ENCODE data around the gene CPT1A. TPM values are rescaled to one million over a fixed set of nuclear protein-coding genes. Genes with fewer than 3 reads are reported as not detected.

CPT1A gene
- total RNA-seq, 2 donors from 2014 or later: 23.0 to 41.3 TPM

DNA sequence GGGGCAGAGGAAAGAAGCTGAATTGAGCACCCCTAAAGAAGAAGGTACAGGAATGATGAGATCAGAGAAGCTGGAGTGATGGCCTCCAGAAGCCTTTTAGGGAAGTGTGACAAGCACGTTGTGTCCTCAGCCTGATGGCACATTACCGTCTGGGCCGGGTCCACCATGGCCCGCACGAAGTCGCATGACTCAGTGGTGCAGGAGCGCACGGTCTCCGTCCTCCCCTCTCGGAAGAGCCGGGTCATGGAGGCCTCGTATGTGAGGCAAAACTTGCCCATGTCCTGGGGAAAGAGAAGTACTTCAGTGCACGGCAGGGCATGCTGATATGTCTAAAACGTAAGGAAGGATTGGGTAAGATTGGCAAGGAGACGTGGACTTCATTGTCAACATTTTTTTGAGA, 79.2 kb downstream of the CPT1A start:
- H3K9me3 Mint-ChIP-seq: no peaks in the 10 kb centered on the region
- peaks cover 0 to 4% of the 10 kb centered on the region in 2 donors for H3K36me3 Mint-ChIP-seq
- DNase-seq (ENCODE audit: low spot score in 2 of 2): no peak
- H3K27ac Mint-ChIP-seq: no peak overlapping the region
- ATAC-seq: no peak

DNA sequence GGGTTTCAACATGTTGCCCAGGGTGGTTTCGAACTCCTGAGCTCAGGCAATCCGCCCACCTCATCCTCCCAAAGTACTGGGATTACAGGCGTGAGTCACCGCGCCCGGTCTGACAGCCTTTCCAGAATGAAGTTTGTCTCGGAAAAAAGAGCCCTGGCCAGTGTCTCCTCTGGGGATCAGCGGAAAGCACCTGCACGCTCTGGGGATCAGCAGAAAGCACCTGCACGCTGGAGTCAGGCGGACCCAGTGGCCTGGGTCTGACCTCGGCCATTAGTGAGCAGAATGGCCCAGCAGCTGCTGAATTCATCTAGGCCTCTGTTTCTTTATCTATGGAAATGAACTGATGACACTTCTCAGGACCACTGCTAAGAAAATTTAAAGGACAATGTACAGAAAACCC, 79.9 kb downstream of the CPT1A start:
- ATAC-seq (no peak), DNase-seq (ENCODE audit: low spot score in 2 of 2) (no peak)
- H3K9me3 Mint-ChIP-seq: no peaks in the 10 kb centered on the region
- H3K36me3 Mint-ChIP-seq: peaks cover 0 to 4% of the 10 kb centered on the region in 2 donors
- H3K27ac Mint-ChIP-seq: no peak overlapping the region

DNA sequence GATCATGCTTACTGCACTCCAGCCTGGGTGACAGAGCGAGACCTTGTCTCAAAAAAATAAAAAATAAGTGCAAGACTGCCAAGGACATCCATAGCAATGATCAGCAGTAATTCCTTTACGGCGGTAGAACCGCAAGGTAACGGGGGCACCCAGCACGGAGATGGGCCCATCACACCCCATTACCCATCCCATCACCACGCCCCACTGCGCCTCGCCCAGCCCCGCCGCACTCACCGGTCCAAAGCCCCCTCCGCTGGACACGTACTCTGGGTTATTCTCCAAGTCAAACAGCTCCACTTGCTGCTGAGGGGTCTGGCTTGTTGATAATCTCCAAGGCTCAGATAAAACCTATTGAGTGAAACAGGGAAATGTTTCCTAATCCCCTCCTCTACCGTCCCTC, 81.7 kb downstream of the CPT1A start:
- no peaks in the 10 kb centered on the region for H3K9me3 Mint-ChIP-seq
- ATAC-seq (no peak), DNase-seq (ENCODE audit: low spot score in 2 of 2) (no peak)
- no peak overlapping the region for H3K27ac Mint-ChIP-seq
- H3K36me3 Mint-ChIP-seq: peaks cover 0 to 4% of the 10 kb centered on the region in 2 donors

DNA sequence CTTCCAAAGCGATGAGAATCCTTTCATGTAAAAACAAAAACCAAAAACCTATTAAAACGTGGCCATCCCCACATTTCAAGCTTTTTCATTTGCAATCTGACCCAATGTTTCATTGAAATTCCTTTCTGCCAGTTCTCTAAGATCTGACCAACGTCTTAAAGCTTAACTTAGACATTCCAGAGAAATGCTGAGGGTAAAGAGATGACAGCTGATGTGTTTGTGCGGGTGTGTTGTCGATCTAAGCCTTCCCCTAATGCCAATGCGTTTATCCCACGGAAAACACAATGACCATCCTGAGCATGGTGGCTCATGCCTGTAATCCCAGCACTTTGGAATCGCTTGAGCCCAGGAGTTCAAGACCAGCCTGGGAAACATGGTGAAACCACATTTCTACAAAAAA, 84.0 kb downstream of the CPT1A start:
- Mint-ChIP-seq H3K27ac (no peak overlapping the region), H3K36me3 (peaks cover 0 to 4% of the 10 kb centered on the region in 2 donors), H3K9me3 (no peaks in the 10 kb centered on the region)
- DNase-seq (ENCODE audit: low spot score in 2 of 2) (no peak), ATAC-seq (no peak)

DNA sequence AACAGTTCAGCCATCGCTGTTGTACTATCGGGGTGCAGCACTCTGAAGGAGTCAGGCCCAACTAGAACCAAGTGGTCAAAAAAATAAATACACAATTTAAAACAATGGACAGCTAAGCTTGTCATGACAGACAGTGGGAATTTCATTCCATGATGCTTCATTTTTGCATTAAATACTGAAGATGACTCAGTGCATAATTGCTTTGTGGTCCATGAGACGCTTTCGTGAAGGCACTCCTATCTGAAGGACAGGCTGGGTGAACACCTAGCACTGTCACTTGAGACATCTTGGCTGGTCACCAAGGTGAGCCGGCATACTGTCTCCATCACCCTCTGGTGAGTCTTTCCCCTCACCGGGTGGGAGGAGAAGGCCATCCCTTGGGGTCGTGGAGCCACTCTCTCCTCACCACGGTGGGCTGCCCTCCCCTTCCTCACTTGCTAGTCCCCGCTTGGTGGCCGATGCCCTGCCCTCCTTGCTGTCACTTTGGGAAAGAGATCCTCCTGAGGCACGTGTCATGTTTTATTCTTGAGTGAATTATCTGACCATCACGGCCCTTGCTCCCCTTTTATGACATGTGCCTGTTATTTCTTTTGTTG, 85.4 kb downstream of the CPT1A start:
- Mint-ChIP-seq H3K9me3 (no peaks in the 10 kb centered on the region), H3K36me3 (peaks cover 0 to 2% of the 10 kb centered on the region in 2 donors), H3K27ac (no peak overlapping the region)
- no peak for DNase-seq (ENCODE audit: low spot score in 2 of 2)
- no peak for ATAC-seq

DNA sequence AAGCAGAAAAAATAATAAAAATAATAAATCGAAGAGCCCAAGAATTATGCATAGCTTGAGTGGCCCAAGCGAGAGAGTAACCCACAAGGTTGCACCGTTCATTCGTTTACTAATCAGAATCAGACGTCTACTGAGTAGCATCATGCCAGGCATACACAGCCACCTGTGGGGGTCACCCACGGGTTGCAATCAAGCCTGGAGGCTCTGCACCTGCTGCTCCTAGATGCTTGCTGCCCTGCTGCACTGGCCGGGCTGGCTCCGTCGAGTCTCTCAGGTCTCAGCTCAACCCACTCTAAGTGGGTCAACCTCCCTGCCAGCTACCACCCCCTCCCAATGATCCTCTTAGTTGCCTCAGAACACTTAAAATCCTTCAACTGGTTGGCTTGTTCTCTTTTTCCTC, 88.4 kb downstream of the CPT1A start:
- no peak overlapping the region for H3K27ac Mint-ChIP-seq
- no peaks in the 10 kb centered on the region for H3K36me3 Mint-ChIP-seq
- ATAC-seq (no peak), DNase-seq (ENCODE audit: low spot score in 2 of 2) (no peak)
- H3K9me3 Mint-ChIP-seq: no peaks in the 10 kb centered on the region

DNA sequence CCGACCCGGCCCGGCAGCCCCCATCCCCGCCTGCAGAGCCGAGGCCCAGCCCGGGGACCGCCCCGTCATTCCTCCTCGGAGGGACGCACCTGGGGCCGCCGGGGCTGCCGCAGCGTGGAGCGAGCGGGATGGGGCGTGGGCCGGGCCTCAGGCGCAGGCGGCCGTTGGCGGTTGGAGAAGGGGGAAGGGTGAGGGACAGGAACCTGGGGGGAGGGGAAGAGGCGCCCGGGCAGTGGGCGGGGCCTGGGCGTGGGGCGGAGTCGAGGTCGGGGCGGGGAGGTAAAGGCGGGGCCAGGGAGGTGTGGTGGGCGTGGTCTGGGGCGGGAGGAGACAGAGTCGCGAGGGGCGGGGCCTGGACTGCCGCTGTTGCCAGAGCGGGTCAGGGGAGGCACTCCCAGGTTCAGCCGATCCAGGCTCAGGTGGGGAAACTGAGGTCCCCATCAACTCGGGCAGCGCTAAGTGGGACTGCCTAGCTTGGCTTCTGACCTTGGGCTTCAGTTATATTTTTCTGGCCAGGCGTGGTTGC, 90.3 kb downstream of the CPT1A start, which contains the start of gene TESMIN:
Gene TESMIN (minus strand): TSS at position 190 of the 526 bp plus-strand sequence. CDS start 860 bp downstream, outside the sequence.
- no peaks in the 10 kb centered on the region for H3K9me3 Mint-ChIP-seq
- peak within 1 kb of the TSS in 1 of 2 donors; percentile 89 for H3K27ac Mint-ChIP-seq
- DNase-seq (ENCODE audit: low spot score in 2 of 2) (peak; percentile 88 to 96), ATAC-seq (peak; percentile 91 to 95)
- H3K36me3 Mint-ChIP-seq: no peaks in the 10 kb centered on the region

DNA sequence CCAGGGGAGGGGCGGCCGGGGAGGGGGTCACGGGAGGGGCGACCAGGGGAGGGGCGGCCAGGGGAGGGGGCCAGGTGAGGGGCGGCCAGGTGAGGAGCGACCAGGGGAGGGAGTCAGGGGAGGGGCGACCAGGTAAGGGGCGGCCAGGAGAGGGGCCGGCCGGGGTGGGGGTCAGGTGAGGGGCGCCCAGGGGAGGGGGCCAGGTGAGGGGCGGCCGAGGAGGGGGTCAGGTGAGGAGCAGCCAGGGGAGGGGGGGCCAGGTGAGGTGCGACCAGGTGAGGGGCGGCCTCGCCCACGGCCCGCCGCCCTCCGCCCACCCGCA, 90.8 kb downstream of the CPT1A start:
- H3K27ac Mint-ChIP-seq: no peak overlapping the region
- H3K9me3 Mint-ChIP-seq: no peaks in the 10 kb centered on the region
- no peak for DNase-seq (ENCODE audit: low spot score in 2 of 2)
- no peaks in the 10 kb centered on the region for H3K36me3 Mint-ChIP-seq
- no peak for ATAC-seq

DNA sequence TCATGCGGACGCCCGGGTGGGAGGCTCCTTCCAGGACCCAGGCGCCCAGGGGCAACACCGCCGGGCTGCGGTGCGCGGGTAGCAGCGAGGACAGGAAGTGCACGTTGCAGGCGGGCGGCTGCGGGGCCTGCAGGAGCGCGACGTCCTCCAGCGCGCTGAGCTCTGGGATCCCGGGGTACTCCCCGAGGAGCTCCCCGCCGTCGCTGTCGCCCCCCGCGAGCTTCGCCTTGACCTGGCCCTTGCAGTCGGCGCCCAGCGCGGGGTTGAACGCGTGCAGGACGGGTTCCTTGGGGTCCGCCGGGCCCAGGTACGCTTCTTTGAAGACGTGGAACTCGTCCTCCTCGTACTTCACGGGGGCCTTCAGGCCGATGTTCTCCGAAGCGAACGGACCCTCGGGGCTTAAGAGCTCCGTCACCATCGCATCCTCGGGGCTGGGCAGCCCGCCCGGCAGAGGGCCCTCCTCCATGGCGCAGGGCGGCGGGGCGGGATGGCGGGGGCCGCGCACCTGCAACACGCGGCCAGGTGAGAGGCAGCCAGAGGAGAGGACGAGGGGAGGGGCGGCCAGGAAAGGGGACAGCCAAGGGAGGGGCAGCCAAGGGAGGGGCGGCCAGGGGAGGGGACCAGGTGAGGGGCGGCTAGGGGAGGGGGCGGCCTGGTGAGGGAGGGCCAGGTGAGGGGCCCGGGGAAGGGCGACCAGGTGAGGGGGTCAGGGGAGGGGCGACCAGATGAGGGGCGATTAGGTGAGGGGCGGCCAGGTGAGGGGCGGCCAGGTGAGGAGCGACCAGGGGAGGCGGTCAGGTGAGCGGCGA, 91.3 kb downstream of the CPT1A start:
- ATAC-seq: no peak
- no peaks in the 10 kb centered on the region for H3K36me3 Mint-ChIP-seq
- no peaks in the 10 kb centered on the region for H3K9me3 Mint-ChIP-seq
- H3K27ac Mint-ChIP-seq: no peak overlapping the region
- DNase-seq (ENCODE audit: low spot score in 2 of 2): peak; percentile 4 to 55

DNA sequence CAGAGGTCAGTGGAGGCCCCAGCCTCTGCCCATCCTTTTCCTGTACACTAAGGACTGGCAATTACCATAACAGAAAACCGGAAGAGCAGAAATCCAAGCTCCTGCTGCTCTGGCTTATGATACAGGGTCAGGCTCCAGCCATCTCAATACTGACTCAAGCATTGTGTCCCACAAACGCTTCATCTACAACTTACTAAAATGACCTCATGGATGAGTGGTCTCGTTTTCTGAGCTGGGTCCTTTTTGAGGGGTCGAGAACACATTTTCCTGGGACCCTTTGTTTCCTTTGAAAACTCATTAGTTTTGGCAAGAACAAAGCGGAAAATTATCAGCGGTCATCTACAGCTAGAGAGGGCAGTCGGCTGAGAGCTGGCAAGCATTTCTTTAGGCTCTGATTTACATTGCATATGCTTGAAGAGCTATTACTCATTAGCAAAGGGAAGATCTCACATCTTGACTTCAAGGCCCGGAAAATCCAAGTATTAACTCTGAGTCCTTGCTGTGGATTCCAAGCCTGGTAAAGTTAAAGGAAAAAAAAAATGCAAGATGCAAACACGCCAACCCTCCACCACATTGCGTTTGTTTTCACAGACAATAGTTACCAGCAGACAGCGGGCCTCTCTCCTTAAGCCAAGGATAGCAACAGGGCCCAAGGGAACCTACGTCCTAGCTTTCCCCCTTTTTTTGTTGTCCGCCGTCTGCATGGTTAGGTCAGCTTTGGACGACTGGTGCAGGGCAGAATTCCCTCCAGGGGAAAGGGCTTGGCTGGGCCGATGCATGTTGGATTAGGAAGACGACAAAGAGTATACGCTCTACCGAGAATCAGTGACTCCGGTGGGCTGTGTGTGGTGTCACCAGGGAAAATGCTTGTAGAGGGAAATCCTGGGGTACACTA, 92.2 kb downstream of the CPT1A start:
- no peak overlapping the region for H3K27ac Mint-ChIP-seq
- no peak for ATAC-seq
- no peaks in the 10 kb centered on the region for H3K36me3 Mint-ChIP-seq
- no peak for DNase-seq (ENCODE audit: low spot score in 2 of 2)
- H3K9me3 Mint-ChIP-seq: no peaks in the 10 kb centered on the region

DNA sequence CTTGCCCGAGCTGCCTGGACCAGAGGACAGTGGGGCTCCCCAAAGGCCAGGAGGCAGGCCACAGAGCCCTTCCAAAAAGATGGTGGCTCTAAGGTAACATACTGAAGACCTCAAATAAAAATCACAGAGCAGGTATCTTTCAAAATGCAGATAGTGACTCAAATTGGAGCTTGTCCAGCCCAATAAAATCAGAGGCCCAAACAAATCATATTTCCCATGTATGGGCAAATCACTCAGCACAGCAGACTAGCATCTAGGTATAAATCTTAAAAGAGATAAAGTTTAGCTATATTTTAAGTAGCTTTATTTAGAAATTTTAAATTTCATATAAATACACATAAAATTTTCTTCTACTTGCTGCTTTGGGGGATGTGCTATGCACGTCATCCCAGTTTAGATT, 93.7 kb downstream of the CPT1A start:
- no peak overlapping the region for H3K27ac Mint-ChIP-seq
- H3K9me3 Mint-ChIP-seq: no peaks in the 10 kb centered on the region
- no peaks in the 10 kb centered on the region for H3K36me3 Mint-ChIP-seq
- ATAC-seq: no peak
- no peak for DNase-seq (ENCODE audit: low spot score in 2 of 2)

DNA sequence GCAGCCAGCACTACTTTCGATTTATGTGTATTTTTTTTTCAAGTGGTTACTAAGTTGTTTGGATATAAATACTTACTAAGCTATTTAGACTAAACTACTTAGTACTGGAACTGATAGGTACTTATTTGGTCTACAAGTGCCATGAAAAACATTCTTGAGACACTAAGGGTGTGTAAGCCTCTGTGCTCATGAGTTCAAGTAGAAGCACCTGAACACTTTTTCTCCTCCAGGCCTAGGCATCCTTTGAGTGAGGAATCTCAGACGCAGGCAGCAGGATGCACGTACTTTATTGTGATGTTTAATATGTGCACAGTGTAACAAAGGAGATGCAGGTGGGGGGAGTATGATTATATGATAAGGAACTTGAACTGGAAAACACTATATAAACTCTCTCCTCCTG, 98.2 kb downstream of the CPT1A start:
- no peak for DNase-seq (ENCODE audit: low spot score in 2 of 2)
- H3K36me3 Mint-ChIP-seq: no peaks in the 10 kb centered on the region

DNA sequence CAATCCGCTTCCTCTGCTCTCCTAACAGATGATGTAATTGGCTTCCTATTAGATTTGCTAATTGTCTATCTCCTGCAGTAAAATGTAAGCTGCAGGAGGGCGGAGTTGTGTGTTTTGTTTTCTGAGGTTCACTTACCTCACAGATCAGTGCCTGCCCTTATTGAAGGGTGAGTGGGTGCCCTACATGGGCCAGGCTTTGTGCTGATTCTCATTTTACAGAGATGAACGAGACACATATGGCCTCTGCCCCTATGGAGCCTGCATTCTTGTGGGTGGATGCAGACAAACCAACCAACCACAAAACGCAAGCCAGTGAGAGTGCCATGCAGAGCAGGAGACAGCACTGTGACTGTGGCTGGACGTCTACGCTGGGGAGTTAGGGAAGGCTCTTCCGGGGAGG, 100.3 kb downstream of the CPT1A start:
- DNase-seq (ENCODE audit: low spot score in 2 of 2): no peak
- ATAC-seq: no peak
- H3K9me3 Mint-ChIP-seq: no peaks in the 10 kb centered on the region

More for the DNA sequence above, 98.2 kb downstream of the CPT1A start:
- ATAC-seq: no peak
- H3K27ac Mint-ChIP-seq: no peak overlapping the region
- H3K9me3 Mint-ChIP-seq: no peaks in the 10 kb centered on the region

DNA sequence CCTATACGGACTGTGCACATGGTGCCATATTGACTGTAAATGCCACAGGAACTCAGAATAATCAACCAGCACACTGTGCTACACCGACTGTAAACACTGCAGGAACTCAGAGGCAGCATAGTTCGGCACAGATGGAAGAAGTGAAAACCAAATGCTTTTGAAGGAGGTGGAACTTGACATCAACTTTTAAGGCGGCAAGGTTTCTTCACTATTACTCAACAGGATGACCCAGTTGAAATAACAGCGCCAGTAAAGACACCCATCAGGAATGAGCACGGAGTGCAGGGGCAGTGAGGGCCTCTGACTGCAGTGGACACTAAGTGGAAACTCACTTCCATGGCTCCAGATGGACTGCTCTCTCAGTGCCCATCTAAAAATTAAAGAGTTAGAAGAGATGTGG, 106.1 kb downstream of the CPT1A start:
- no peak for DNase-seq (ENCODE audit: low spot score in 2 of 2)
- ATAC-seq: no peak
- Mint-ChIP-seq H3K27ac (no peak overlapping the region), H3K36me3 (no peaks in the 10 kb centered on the region), H3K9me3 (no peaks in the 10 kb centered on the region)

More for the DNA sequence above, 100.3 kb downstream of the CPT1A start:
- no peaks in the 10 kb centered on the region for H3K36me3 Mint-ChIP-seq
- peak overlapping the region in 1 of 2 donors; percentile 46 for H3K27ac Mint-ChIP-seq

DNA sequence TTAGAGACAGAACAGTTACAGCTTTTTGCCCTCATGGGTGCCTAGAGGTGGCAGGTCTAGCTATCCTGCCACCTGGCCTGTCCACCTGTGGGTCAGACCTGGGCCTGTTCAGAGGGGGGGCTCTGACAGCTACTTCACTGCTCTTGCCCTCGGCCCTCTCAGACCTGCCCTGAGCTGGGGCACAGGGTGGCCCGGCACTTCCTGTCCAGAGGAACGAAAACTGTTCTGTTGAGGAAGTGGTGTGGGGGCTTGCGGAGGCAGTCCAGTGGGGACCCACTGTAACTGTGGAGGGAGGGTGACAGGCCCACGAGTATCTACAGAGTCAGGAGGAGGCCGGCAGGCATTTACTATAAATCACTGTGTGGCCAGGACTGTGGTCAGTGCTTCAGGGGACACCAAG, 106.6 kb downstream of the CPT1A start:
- no peaks in the 10 kb centered on the region for H3K9me3 Mint-ChIP-seq
- DNase-seq (ENCODE audit: low spot score in 2 of 2) (no peak), ATAC-seq (no peak)
- H3K36me3 Mint-ChIP-seq: no peaks in the 10 kb centered on the region
- peak overlapping the region in 1 of 2 donors; percentile 8 for H3K27ac Mint-ChIP-seq

DNA sequence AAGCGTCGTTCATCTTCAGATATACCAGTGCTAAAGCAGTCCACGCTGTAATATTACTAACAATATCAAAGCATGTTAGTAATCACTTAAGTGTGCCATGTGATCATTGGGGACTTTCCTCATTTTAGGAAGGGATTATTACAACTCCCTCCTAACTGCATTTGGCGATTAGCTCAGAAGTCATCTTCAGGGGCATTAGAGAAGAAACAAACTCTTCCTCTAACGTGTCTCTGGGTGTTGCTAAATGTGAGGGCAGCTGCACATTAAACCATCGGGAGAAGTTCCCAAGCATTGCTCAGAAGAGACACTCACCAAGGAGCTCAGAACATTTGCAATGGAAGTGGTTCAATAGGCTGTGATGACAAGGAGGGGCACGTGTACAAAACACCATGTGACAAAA, 107.6 kb downstream of the CPT1A start:
- Mint-ChIP-seq H3K27ac (no peak overlapping the region), H3K9me3 (no peaks in the 10 kb centered on the region), H3K36me3 (no peaks in the 10 kb centered on the region)
- no peak for ATAC-seq
- no peak for DNase-seq (ENCODE audit: low spot score in 2 of 2)

DNA sequence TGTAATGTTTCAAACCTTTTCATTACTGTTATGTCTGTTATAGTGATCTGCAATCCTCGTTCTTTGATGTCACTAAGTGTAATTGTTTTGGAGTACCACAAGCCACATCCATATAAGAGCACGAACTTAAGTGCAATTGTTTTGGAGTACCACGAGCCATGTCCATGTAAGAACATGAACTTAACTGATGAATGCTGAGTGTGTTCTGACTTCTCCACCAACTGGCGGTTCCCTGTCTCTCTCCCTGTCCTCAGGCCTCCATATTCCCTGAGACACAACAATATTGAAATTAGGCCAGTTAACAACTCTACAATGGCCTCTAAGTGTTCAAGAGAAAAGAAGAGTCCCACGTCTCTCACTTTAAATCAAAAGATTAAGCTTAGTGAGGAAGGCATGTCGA, 113.9 kb downstream of the CPT1A start:
- ATAC-seq (no peak), DNase-seq (ENCODE audit: low spot score in 2 of 2) (no peak)
- Mint-ChIP-seq H3K27ac (peak overlapping the region in 1 of 2 donors; percentile 4), H3K9me3 (no peaks in the 10 kb centered on the region), H3K36me3 (no peaks in the 10 kb centered on the region)

All from activated naive CD4-positive, alpha-beta T cell treated with anti-CD3 and anti-CD28 coated beads, Interleukin-2, amount 50 U/mL, for 72 hours (primary cell).